ENCODE measurements around the gene LASP1. TPM values are rescaled to one million over a fixed set of nuclear protein-coding genes. Genes with fewer than 3 reads are reported as not detected.

Gene LASP1
- total RNA-seq, 1 donor from 2014 or later: 201 TPM

DNA sequence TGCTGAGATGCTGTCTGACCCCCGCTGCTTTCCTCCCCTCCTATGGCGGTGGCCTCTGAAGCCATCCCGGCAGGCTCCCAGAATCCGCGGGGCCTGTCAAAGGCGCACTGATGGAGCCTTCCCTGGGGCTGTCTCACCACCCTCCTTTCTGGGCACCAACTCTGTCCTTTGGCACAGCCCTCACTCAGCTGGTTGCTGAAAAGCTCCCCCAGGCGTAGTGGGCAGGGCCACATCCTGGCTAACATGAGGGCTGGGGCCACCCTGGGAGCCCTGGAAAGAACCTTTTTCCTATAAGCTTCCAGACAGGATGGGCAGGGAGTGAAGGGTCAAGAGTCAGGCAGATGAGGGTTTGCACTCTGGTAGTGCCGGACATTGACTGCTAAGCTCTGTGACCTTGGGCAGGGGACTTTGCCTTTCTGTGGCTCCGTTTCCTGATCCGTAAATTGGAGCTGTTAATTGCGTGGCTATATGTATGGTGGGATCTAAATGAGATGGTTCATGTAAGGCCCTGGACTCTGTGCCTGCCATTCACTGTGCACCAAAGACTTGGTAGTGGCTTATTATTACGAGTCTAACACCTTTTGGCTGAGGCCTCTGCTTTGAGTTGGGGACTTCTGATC is 27.9 kb downstream of the LASP1 start:
- H3K36me3 ChIP-seq (ENCODE audit: control insufficient read depth, insufficient read depth, low read length): peaks cover 2% of the 10 kb centered on the region

DNA sequence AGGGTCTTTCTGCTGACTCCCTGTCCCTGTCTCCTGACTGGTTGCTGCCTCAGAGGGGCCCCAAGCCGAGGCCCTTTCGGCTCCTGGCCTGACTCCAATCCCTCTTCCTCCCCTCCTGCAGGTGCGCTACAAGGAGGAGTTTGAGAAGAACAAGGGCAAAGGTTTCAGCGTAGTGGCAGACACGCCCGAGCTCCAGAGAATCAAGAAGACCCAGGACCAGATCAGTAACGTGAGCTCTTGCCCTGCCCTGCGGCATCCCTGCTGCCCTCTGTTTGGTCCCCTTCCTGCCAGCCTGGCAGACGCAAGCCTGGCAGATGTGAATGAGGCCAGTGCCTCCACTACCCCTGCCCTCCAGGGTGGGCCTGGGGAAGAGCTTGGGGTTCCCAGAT is 28.4 kb downstream of the LASP1 start:
- Histone ChIP-seq H3K27me3 (ENCODE audit: control insufficient read depth, insufficient read depth, low read length) (no peaks in the 10 kb centered on the region), H3K36me3 (ENCODE audit: control insufficient read depth, insufficient read depth, low read length) (no peaks in the 10 kb centered on the region), H3K4me3 (ENCODE audit: low read depth, low read length) (no peak overlapping the region)
- TF ChIP-seq, protein P1, sequence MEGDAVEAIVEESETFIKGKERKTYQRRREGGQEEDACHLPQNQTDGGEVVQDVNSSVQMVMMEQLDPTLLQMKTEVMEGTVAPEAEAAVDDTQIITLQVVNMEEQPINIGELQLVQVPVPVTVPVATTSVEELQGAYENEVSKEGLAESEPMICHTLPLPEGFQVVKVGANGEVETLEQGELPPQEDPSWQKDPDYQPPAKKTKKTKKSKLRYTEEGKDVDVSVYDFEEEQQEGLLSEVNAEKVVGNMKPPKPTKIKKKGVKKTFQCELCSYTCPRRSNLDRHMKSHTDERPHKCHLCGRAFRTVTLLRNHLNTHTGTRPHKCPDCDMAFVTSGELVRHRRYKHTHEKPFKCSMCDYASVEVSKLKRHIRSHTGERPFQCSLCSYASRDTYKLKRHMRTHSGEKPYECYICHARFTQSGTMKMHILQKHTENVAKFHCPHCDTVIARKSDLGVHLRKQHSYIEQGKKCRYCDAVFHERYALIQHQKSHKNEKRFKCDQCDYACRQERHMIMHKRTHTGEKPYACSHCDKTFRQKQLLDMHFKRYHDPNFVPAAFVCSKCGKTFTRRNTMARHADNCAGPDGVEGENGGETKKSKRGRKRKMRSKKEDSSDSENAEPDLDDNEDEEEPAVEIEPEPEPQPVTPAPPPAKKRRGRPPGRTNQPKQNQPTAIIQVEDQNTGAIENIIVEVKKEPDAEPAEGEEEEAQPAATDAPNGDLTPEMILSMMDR (IDR thresholded peaks at IDR 0.05; ENCODE audit: insufficient read depth, low read length, poor library complexity, severe bottlenecking): no peak
- DNase-seq (ENCODE audit: low read depth): no peak

More for the DNA sequence above, 27.9 kb downstream of the LASP1 start:
- H3K27me3 ChIP-seq (ENCODE audit: control insufficient read depth, insufficient read depth, low read length): no peaks in the 10 kb centered on the region
- H3K4me3 ChIP-seq (ENCODE audit: low read depth, low read length): no peak overlapping the region
- TF ChIP-seq, protein P1 (IDR thresholded peaks at IDR 0.05; ENCODE audit: insufficient read depth, low read length, poor library complexity, severe bottlenecking): no peak
- DNase-seq (ENCODE audit: low read depth): no peak

DNA sequence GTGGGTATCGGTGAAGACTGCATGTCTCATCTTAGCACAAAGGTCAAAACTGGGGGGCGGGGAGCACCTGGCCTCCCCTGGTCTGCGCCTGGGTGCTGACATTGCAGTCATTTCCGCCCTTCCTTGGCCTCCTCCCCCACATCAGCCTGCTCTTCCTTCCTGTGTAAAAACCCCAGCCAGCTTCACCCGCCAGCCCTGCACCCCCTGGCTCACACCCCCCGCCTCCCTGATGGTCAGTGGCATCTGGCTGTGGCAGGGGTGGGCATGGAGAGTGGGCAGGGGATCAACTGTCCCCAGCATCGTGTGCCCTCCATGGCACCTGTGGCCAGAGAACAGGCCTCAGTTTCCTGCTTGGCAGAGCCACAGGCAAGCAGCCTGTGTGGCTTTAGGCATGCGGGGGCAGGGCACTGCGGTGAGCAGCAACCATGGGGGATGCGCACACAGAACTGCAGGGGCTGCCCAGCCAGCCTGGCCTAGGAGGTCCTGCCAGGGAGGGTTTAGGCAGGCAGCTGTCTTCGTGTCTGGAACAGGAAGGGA is 29.0 kb downstream of the LASP1 start:
- no peak for DNase-seq (ENCODE audit: low read depth)
- Histone ChIP-seq H3K27me3 (ENCODE audit: control insufficient read depth, insufficient read depth, low read length) (no peaks in the 10 kb centered on the region), H3K4me3 (ENCODE audit: low read depth, low read length) (no peak overlapping the region), H3K36me3 (ENCODE audit: control insufficient read depth, insufficient read depth, low read length) (no peaks in the 10 kb centered on the region)
- TF ChIP-seq, protein P1 (IDR thresholded peaks at IDR 0.05; ENCODE audit: insufficient read depth, low read length, poor library complexity, severe bottlenecking): no peak

DNA sequence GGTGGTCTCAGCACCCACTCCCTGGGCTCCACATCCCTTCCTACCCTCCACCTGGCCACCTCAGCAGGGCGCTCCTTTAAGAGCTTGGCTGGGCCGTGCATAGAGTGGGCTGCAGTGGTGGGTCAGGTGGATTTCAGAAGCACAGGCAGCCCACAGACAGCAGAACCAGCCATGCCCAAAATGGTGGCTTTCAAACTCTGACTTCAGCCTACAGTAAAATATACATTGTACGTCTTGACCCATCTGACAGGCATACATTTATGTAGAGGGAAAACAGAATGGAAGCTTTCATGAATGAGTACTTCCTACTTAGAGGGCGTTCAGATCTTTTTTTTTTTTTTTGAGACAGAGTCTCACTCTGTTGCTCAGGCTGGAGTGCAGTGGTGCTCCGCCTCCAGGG is 29.6 kb downstream of the LASP1 start:
- H3K4me3 ChIP-seq (ENCODE audit: low read depth, low read length): no peak overlapping the region
- H3K27me3 ChIP-seq (ENCODE audit: control insufficient read depth, insufficient read depth, low read length): no peaks in the 10 kb centered on the region
- no peak for DNase-seq (ENCODE audit: low read depth)
- H3K36me3 ChIP-seq (ENCODE audit: control insufficient read depth, insufficient read depth, low read length): no peaks in the 10 kb centered on the region
- TF ChIP-seq, protein P1 (IDR thresholded peaks at IDR 0.05; ENCODE audit: insufficient read depth, low read length, poor library complexity, severe bottlenecking): no peak

DNA sequence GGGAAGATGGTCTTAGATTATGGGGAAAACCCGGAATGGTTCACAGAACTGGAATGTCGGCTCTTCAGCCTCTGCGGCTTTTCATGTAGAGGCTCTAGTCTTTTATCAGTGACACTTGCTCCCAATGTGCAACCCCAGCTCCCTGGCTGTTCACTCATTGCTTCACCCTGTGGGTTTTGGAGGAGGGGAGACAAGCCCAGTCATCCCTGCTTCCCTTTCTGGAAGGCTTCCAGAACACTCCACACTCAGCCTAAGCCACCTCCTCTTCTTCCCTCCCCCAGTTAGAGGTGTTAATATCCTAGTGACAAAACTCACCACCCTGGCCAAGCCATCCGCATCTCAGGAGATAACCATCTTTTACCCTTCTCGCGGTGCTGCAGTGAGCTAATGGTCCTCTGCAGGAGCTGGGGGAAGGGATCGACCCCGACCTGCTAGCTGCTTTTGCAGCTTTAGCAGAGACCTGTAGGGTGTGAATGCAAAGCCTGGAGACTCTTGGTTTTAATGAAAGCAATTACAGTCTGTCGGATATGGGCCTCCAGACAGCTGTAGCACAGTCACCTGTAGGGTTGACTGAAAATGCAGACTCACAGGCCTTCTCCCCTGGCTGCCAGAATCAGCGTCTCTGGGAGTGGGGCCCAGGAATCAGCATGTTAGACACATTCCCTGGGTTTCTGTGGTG is 31.3 kb downstream of the LASP1 start:
- TF ChIP-seq, protein P1 (IDR thresholded peaks at IDR 0.05; ENCODE audit: insufficient read depth, low read length, poor library complexity, severe bottlenecking): no peak
- peak; percentile 96 for DNase-seq (ENCODE audit: low read depth)
- no peaks in the 10 kb centered on the region for H3K36me3 ChIP-seq (ENCODE audit: control insufficient read depth, insufficient read depth, low read length)
- no peak overlapping the region for H3K4me3 ChIP-seq (ENCODE audit: low read depth, low read length)
- no peaks in the 10 kb centered on the region for H3K27me3 ChIP-seq (ENCODE audit: control insufficient read depth, insufficient read depth, low read length)
